DMS53 (cell line): ENCODE data around the gene TMSB4X.
"Not testable (repeated sequence)": the region's sequence is repeated elsewhere in the genome, so short reads cannot be mapped to it uniquely, and the experiment has no call there.

Experiments used
- DNase-seq: peaks from one replicate; lab custom pipeline; 2025; lab: John Stamatoyannopoulos, UW

Gene TMSB4X

DNA sequence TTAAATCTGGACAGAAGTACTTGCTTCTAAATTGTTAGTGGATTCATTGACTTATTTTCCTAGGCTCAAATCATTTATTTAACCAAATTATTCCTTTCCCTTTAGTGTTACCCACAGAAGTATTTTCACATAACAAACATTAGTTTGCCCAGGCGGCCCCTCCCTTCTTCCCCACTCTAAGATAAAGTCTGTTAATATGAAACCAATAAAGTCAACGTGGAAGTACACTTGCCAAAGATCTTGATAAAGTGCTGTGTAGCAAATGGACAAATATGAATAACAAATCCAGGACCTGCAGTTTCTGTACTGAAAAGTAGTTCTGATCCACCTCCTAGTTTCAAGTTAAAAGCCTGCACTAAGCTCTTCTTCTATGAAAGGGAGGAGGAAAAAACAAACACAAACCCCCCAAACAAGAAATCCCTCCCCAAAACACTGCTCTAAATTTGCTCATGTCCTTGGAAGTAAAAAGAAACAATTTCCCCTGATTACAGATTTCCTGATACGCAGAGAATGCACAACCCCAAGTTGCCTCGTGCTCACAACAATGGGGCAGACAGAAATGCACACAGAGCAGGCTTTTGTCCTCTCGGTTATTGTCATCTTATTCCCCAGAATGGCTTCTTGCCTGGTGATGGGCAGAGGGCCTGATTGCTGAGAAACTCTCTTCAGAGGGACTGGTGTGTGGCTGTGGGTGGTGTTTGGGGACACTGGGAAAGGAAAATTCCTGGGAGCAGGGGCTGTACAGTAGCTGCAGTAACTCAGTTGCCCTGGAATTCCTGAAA is 23.2 kb downstream of the TMSB4X start:
- no peak for DNase-seq

DNA sequence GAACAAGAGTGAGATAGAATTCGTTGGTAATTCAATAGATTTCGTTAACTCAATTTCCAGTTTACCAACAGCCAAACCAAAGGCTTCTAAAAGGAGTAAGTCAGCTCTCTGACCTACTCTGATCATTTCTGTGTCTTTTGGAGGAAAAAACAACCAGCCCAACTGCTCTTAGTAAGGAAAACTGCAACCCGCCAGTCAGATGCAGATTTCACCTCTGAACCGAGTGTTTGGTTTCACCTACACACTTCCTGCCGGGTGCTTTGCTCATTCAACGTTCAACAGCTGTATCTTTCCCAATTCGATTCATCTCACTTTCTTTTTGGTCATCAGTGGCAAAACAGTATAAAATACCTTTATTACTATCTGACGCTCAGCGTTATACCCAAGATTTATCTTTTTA is 24.5 kb downstream of the TMSB4X start:
- no peak for DNase-seq

DNA sequence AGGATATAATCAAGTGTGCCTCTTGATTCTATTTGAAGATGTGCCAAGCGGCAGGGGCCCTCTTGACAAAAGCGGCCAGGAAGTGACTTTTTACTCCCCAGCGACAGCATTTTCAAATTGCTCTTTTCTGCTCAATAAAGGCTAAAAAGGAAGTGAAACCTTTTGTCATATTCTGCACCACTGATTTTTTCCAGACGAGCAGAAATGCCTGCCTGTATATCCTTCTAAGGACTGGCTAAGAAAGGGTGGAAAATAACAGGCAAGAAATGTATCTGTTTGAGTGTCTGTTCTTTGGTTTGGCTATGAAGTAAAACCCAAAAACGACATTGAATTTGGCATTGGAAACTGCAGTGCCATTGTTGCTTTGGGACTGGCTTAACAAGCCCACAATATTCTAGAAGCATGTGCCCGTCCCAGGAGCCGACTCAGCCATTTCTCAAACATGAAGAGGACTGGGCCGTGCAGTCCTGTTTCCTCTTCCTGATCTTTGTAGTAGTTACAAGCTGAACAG is 25.4 kb downstream of the TMSB4X start:
- no peak for DNase-seq

DNA sequence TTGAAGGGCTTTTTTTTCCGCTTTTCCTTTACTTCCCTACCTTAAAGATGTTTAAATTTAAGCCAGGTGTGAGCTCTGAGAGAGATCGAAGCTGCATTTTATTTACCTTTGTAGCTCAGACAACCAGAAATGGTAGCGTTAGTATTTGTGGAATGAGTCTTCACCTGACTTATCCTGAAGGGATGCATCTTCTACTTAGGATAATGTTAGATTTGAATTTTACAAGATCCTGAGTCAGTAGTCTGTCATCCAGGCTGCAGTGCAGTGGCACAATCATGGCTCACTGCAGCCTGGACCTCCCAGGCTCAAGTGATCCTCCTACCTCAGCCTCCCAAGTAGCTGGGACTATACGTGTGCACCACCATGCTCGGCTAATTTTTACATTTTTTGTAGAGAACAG is 26.2 kb downstream of the TMSB4X start:
- no peak for DNase-seq

DNA sequence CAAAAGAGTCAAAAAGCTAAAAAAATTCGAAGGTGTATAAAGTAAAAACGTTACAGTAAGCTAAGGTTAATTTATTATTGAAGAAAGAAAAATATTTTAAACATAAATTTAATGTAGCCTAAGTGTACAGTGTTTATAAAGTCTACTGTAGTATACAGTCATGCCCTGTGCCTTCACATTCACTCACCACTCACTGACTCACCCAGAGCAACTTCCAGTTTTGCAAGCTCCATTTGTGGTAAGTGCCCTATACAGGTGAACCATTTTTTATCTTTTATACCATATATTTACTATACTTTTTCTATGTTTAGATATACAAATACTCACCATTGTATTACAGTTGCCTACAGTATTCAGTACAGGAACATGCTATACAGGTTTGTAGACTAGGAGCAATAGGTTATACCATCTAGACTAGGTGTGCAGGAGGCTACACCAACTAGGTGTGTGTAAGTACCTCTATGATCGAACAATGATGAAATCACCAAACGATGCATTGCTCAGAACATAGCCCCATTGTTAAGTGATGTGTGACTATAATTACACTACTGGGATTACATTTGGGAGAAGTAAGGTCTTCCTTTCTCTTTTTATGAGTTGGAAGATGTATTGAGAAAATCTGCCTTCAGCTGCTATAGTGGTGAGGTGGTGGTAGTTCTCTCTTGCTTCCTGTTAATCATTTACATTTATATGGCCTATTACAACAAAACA is 27.2 kb downstream of the TMSB4X start:
- DNase-seq = peak; percentile 65

DNA sequence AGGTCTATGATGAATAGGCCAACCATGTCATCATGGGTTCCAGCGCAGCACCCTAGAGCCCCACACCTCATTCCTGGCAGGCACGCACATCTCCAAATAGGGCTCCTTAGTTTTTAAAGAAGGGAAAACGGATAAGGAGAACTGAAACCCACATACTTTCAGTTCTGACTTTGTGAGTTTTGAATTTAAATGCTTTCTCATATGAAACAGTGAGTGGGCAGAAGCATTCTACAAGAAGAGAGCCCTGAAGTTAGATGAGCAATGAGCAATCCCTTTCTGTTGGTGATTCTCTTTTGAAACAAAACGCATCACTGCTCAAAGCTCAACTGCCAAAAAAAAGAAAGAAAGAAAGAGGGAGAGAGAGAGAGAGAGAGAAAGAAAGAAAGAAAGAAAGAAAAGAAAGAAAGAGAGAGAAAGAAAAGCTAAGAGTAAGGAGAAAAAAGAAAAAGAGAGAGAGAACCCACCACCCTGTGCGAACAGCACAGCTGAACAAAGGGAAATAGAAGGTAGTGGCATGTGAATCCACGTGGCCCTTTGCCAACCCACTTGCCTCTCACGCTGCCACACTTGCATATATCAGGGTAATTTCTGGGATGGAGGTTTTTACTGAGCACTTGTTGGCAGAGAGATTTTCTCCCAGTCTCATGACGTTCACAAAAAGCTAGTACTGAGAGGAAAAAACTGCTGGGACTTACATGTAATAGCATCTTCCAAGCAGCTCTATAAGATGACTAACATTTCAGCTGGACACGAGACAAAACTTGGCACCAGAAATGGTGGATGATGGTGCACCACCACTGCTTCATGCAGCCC is 31.0 kb downstream of the TMSB4X start:
- no peak for DNase-seq

DNA sequence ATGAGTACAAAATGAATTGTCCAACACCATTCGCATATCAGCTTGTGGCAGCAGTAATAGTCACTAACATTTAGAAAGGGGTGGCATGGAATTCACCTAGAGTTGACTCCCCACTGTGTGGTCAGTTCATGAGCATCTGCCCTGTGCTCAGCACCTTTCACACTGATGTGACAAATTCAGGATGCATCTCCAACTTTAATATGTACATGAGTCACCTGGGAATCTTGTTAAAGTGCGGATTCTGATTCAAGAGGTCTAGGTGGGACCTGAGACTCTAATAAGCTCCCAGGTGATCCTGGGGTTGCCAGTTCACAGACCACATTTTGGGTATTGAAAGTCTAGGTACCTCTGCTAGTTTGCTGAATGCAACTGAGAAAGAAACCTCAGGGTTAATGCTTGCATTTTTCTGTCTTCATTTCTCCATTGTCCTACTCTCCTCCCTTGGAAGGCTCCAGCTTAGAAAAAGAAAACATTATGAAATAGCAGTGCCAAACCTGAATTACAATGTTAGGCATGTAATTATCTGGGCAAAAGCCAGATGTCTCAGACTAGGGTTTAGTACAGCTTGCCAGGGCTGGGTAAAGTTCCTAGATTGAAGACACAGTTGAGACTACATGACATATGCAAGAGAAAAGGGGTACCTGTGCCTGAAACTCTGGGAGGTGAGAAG is 32.7 kb downstream of the TMSB4X start:
- DNase-seq = no peak

DNA sequence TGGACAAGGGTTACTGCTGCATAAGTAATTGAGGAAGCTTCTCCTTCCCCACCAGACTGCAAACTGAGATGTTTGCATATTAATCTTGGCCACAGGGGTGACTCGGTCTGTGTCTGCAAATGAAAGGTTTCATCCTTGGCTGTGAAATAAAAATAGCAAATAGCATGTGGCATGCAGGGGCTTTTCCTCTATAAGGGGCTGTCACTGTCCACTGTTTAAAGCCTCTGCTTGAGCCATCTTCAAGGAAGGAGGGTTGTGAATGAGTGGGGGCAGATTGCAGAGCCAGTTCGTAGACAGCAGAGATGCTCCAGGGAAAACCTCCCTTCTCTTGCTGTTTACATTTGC is 33.3 kb downstream of the TMSB4X start:
- DNase-seq = no peak

DNA sequence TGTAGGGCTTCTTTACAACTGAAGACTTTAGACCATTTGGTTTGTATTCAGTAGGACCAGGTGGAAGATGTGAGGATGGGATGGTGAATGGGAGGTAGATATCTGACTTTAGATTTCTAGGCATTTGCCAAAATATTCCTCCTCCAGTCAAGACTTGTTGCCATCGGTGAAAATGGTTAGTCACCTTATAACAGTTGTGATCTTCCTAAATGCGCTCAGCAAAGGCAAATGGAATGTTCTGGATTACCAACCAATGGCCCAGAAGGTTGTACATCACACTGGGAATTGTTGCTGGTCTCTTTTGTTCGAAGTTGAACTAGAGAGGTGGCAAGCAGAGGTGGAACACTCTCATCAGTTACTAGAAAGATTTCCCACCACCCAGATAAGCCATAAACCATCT is 33.9 kb downstream of the TMSB4X start:
- DNase-seq = no peak

DNA sequence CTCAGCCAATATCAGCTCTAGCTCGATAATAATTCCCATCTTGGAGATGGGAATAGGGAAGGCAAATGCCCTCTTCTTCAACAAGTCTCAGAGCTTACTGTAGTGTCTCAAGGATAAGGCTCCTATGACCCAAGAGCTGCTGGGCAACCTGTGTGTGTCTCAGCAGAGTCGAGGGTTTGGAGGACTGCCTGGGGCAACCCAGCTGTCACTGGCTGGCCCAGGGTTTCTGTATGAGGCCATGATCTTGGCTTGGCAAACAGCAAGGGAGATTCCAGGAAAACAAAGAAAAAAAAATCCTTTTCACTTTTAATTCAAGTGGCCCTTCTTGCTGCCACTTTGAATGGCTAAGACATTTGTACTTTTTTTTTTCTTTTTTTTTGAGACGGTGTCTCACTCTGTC is 34.4 kb downstream of the TMSB4X start:
- peak; percentile 3 for DNase-seq

DNA sequence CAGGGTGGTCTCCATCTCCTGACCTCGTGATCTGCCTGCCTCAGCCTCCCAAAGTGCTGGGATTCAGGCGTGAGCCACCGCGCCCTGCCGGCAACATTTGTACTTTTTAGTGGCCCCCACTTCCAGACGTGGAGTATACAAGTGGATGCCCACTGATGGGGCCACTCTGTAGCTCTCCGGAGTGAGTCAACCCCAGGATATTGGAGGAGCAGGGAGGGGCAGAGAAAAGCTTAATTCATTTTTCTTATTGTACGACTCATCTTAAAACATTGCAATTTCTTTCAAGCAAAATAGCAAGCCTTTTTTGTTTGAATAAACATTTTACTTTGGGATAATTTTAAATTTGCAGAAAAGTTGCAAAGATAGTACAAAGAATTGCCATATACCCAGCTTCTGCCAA is 34.9 kb downstream of the TMSB4X start:
- no peak for DNase-seq

DNA sequence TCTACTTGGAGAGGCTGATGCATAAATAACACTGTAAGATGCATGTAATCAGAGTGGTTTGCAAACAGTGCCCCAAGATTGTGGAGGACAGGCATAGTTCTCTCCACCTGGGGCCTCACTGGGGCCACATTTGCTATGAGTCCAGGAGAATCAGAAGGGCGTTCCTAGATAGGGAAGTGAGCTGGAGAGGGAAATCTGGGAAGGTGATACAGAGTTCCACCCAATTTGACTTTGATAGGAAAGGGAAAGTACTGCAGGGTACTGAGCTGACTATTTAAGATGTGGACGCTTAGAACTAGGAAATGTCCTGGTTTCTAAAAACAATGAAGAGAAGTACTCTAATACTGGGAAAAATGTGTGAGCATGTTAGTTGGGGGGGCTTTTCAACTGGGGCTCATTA is 35.6 kb downstream of the TMSB4X start:
- no peak for DNase-seq

DNA sequence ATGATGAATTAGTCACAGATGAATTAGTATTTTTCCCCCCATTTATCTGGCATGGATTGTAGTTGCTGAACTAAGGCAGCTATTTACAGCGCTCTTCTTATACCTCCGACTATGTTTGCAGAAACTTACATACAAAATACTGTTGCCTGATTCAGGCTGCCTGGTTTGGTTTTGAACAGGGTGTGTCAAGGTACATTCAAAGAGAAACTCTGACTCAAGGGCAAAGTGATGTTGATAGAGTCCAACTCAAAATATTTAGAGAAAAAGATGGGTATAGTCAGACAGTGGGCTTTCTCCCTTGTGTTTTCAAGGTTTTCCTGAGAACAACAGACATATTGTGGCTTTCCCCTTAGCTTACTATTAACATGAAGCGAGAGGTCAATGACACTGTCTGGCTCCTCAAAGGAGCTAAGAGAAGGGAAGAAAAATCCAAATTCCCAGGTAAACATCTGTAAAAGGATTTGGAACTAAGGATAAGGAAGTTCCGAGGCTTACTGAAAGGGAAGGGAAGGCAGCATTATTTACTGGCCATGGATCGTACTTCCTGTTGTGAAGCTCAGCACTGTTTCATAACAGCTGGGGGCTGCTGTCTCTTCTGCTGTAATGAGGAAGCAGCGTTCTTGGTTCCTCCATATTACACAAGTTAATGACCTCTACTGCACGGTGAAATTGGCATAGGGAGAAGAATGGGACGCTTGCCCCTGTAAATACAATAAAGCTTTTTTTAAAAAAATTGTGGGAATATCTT is 38.6 kb downstream of the TMSB4X start:
- peak; percentile 0 for DNase-seq

DNA sequence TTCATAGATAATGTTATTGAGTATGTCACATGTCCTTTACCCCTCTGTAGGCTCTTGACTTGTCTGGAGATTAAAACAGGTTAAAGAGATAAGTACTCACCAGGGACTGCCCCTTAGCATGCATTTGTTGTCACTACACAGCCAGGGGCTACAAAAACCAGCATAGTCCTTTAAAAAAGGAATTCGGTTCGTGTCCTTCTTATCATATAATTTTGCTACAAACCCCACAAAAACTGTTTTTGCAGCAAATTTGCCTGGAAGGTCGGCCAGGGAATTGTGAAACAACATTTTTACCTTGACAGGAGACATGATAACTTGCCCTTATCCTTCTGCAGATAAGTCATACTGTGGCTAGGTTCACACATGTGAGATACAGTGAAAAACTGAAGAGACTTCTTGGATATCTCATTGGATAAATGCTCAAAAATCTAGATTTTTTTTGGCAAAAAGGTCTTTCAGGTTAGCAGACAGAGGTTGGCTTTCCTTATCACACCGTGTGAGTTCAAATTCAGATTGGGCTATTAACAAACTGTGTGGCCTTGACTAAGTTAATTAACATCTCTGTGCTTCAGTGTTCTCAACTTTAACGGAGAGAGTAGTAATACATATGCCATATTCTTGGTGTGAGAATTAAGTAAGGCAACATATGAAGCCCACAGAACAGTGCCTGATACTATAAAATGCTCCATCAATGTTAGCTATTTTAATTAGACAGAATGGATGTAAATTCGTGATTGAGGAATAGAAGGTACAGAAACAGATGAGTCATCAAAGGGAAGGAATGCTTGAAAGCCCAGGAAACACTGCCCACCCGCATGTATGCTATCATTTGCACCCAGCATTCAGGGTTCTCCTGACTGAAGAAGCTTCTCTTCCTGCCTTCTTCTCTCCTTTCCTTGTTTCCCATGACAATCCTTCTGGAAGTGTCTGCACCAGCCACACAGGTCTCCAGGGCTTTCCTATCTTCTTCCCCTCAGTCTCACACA is 39.5 kb downstream of the TMSB4X start:
- DNase-seq = no peak

DNA sequence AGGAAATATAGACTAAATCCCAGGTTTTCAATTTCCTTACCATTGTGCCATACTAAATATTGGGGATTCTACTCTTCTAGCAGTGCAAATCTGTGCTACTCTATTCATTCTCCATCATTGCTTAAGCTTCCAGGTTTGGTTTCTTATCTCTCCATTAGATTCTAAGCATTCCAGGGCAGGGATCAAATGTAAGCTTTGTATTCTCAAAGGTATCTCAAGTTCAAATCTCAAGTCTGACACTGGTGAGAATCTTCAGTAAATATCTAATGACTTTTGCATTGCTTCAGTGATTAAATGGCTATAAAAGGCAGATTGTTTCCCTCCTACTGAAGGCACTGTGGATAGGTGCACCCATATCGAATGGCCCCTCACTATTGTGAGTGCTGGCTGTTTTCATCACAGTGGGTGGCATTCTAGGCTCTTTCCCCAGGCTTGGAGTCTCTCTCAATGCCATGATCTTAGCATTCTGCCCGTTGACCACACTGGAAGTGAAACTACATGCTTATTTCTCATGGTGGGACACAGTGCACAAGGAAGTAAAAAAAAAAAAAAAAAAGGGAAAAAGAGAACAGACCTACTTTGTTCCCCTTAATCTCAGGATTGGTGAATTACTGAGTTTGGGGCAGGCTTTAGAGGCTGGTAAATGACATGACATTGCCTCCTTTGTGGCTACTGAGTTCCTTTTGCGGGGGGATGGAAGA is 40.8 kb downstream of the TMSB4X start:
- no peak for DNase-seq

DNA sequence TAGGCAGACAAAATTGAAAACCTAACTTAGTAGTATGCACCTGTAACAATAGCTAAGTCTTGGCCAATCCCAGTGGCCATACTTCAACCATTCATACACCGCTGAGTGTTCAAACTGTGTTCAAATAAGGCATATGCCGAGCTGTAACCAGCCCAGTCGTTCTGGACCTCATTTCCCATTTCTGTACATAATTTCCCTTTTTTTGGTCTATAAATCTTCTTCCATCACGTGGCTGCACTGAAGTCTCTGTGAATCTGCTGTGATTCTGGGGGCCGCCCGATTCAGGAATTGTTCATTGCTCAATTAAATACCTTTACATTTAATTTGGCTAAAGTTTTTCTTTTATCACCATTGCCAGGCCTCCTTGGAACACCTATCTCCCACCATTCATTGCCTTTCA is 41.8 kb downstream of the TMSB4X start:
- not testable (repeated sequence) for DNase-seq

DNA sequence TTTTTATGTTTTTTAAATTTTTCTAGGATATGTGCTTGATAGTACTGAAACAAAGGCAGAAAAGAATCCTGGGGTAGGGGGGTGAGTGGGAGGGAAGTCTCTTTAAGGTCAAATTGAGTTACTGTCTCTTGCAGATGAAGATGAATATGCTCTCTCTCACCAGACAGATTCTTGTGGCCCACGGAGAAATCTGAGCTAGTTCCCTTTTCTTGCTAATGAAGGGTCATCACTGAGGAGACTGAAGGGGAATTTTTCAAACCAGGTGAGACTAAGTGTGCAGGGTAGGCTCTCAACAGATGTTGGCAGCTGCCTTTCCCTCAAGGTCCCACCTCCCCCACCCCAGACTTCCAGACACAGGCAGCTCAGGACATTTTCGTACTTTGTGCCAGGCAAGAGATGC is 48.0 kb downstream of the TMSB4X start:
- no peak for DNase-seq

DNA sequence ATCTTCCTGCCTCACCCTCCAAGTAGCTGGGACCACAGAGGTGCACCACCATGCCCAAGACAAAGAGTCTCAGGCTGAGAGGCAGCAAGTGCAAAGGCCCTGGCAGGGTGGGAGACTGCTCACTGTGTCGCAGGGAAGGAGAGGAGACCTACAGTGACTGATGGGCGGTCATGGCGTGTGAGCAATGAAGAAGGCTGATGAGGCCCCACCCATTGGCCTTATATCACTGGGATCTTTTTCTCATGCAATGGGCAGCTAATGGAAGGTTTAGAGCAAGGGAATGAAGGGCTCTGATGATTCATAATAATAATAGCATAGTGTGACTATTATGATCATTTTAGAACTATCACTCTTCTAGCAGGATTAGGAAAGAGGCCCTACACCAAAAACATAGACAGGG is 48.7 kb downstream of the TMSB4X start:
- DNase-seq = no peak

DNA sequence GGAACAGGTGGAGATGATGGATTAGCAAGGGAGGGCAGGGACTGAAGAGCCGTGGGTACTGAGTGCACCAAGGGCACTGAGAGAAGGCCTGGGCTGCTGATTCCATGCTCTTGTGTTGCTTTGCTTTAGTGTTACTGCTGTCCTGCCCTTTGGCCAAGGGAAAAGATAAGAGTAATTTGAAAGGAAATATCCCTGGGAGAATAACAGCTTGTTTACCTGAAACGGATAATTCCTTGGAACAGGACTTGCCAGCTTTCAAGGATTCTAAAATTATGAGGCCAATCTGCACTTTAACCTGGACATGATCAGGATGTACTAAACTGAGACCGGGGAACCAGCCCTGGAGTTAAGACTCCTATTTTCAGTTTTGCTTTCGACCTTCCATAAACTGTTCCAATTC is 49.1 kb downstream of the TMSB4X start:
- DNase-seq = no peak

DNA sequence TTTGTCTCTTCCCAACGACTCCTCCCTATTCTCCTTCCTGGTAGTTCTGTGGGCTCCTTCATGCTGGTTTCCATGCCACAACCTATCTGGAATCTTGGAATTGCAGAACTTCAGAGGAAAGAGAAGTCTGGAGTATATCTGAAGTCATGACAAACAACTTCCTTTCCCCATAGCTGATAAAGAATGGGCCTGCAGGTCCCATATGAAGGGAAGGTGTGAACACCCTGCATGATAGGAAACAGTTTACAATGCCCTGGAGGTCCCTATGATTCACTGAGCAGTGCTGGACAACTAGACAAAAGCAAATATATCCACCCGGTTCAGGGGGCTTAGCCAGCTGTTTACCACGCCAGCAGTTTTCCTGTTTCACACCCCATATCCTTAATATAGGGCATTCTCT is 50.1 kb downstream of the TMSB4X start:
- DNase-seq = no peak
